ENCODE measurements around the gene HOOK2. TPM values are rescaled to one million over a fixed set of nuclear protein-coding genes. Genes with fewer than 3 reads are reported as not detected.

Gene HOOK2
- polyA plus RNA-seq, 3 donors, result 0.55 to 28.6 (median 1.1) TPM

Small RNAs within 50 kb of the gene (small RNA-seq; reads per million reads assigned to genes)
- not detected for gene MIR5684 (ENCODE audit: insufficient read length, low read depth)

Other genes with a start within 250 kb of the HOOK2 start
- 1 to 10 TPM; 1.0 to 8.4 (median 8.4) TPM for gene ZNF564, start 224.1 kb downstream of the HOOK2 start, polyA plus RNA-seq
- gene ZNF490, start 164.7 kb downstream of the HOOK2 start, polyA plus RNA-seq, result 1 to 10 TPM; 2.3 to 4.2 (median 2.7) TPM
- gene ZNF791, start 164.6 kb downstream of the HOOK2 start, polyA plus RNA-seq, result 1 to 10 TPM; 5.2 to 8.2 (median 5.9) TPM
- gene MAN2B1, start 108.8 kb downstream of the HOOK2 start, polyA plus RNA-seq, result 100 to 1,000 TPM; 218 to 305 (median 295) TPM
- 1 to 10 TPM; 7.9 to 9.9 (median 8.5) TPM for gene WDR83, start 108.7 kb downstream of the HOOK2 start, polyA plus RNA-seq
- gene DHPS, start 93.7 kb downstream of the HOOK2 start, polyA plus RNA-seq, result 100 to 1,000 TPM in 1 of 3 donors, 10 to 100 TPM in 2; 51.0 to 130 (median 53.4) TPM
- not detected for gene GNG14, start 87.6 kb downstream of the HOOK2 start, polyA plus RNA-seq
- 1 to 10 TPM; 4.4 to 7.2 (median 5.1) TPM for gene FBXW9, start 78.9 kb downstream of the HOOK2 start, polyA plus RNA-seq
- gene TNPO2, start 51.6 kb downstream of the HOOK2 start, polyA plus RNA-seq, result 10 to 100 TPM in 1 of 3 donors, under 1 TPM in 2; 0.28 to 45.2 (median 0.52) TPM
- 100 to 1,000 TPM; 152 to 187 (median 175) TPM for gene TRIR, start 40.9 kb downstream of the HOOK2 start, polyA plus RNA-seq
- gene GET3, start 38.1 kb downstream of the HOOK2 start, polyA plus RNA-seq, result 100 to 1,000 TPM in 2 of 3 donors, 10 to 100 TPM in 1; 97.5 to 122 (median 108) TPM
- not detected for gene BEST2, start 23.8 kb downstream of the HOOK2 start, polyA plus RNA-seq
- 1,000 to 10,000 TPM; 1,279 to 3,167 (median 1,468) TPM for gene JUNB, start 15.9 kb upstream of the HOOK2 start, polyA plus RNA-seq
- gene PRDX2, start 26.2 kb upstream of the HOOK2 start, polyA plus RNA-seq, result 10 to 100 TPM; 40.0 to 71.5 (median 46.7) TPM
- gene THSD8, start 26.5 kb upstream of the HOOK2 start, polyA plus RNA-seq, result 1 to 10 TPM in 1 of 3 donors, not detected in 2; 4.0 TPM
- 10 to 100 TPM in 2 of 3 donors, 1 to 10 TPM in 1; 8.7 to 21.5 (median 15.2) TPM for gene RNASEH2A, start 31.0 kb upstream of the HOOK2 start, polyA plus RNA-seq
- not detected for gene RTBDN, start 59.0 kb upstream of the HOOK2 start, polyA plus RNA-seq
- 1 to 10 TPM in 2 of 3 donors, under 1 TPM in 1; 0.28 to 3.6 (median 1.1) TPM for gene MAST1, start 63.0 kb upstream of the HOOK2 start, polyA plus RNA-seq
- gene DNASE2, start 105.9 kb upstream of the HOOK2 start, polyA plus RNA-seq, result 10 to 100 TPM; 38.8 to 91.6 (median 44.8) TPM
- gene KLF1, start 111.6 kb upstream of the HOOK2 start, polyA plus RNA-seq, result under 1 TPM; 0.24 to 0.45 (median 0.28) TPM
- 10 to 100 TPM in 1 of 3 donors, 1 to 10 TPM in 2; 7.3 to 30.5 (median 9.6) TPM for gene GCDH, start 115.6 kb upstream of the HOOK2 start, polyA plus RNA-seq
- gene SYCE2, start 143.7 kb upstream of the HOOK2 start, polyA plus RNA-seq, result under 1 TPM in 1 of 3 donors, not detected in 2; 0.35 TPM
- 10 to 100 TPM; 29.0 to 49.2 (median 47.9) TPM for gene FARSA, start 158.2 kb upstream of the HOOK2 start, polyA plus RNA-seq
- 100 to 1,000 TPM; 109 to 441 (median 133) TPM for gene CALR, start 163.1 kb upstream of the HOOK2 start, polyA plus RNA-seq
- gene RAD23A, start 170.3 kb upstream of the HOOK2 start, polyA plus RNA-seq, result 10 to 100 TPM; 45.5 to 88.0 (median 55.3) TPM
- gene GADD45GIP1, start 181.7 kb upstream of the HOOK2 start, polyA plus RNA-seq, result 10 to 100 TPM in 2 of 3 donors, 1 to 10 TPM in 1; 8.3 to 42.4 (median 31.6) TPM
- not detected for gene DAND5, start 194.0 kb upstream of the HOOK2 start, polyA plus RNA-seq
- 1 to 10 TPM in 1 of 3 donors, under 1 TPM in 2; 0.25 to 3.7 (median 0.90) TPM for gene NFIX, start 219.9 kb upstream of the HOOK2 start, polyA plus RNA-seq

All from CD14-positive monocyte (primary cell).